GM04504 (cell line): ENCODE measurements around the gene PARP3.
"Not testable (repeated sequence)": the region's sequence is repeated elsewhere in the genome, so short reads cannot be mapped to it uniquely, and the experiment has no call there.

Experiments
- DNase-seq: peaks from one replicate; pipeline ENCODE4 v3.0.0-alpha.2; 2012; ENCODE audit warnings: low read depth

Gene PARP3

DNA sequence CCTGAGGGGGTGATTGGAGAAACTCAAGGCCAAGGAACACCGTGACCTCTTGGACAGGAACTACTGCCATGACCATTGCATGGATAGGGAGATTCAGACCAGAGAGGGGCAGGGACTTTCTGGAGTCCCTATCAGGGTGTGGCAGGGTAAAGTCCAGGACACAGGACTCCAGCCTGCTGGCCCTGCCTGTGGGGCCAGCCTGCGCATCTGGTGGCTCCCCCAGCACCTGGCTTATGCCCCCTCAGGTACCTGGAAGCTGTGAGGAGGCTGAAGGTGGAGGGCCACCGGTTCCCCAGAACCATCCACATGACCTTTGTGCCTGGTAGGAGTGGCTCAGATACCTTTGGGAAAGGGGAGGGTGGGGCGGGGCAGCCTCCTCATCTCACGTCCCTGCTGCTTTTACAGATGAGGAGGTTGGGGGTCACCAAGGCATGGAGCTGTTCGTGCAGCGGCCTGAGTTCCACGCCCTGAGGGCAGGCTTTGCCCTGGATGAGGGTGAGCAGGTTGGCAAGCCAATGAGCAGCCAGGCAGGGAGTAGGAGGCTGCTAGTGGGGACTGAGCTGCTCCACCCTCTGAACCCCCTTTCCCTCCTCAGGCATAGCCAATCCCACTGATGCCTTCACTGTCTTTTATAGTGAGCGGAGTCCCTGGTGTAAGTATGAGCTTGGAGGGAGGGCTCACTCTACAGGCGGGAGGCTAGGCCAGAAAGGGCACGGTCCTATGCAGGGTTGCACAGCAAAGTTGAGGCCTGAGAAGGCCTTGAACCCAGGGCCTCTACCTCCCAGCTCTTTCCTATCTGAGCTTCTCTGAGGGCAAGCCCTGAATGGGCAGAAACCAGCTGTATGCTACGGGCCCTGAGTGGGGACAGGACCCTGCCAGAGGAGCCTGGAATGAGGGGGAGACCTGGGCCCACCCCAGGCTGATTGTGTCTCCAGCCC lies 44.1 kb downstream of the PARP3 start:
- DNase-seq, result no peak

GRCh38 chr3:51987568-51987967 lies 45.4 kb downstream of the PARP3 start:
- no peak for DNase-seq

DNA sequence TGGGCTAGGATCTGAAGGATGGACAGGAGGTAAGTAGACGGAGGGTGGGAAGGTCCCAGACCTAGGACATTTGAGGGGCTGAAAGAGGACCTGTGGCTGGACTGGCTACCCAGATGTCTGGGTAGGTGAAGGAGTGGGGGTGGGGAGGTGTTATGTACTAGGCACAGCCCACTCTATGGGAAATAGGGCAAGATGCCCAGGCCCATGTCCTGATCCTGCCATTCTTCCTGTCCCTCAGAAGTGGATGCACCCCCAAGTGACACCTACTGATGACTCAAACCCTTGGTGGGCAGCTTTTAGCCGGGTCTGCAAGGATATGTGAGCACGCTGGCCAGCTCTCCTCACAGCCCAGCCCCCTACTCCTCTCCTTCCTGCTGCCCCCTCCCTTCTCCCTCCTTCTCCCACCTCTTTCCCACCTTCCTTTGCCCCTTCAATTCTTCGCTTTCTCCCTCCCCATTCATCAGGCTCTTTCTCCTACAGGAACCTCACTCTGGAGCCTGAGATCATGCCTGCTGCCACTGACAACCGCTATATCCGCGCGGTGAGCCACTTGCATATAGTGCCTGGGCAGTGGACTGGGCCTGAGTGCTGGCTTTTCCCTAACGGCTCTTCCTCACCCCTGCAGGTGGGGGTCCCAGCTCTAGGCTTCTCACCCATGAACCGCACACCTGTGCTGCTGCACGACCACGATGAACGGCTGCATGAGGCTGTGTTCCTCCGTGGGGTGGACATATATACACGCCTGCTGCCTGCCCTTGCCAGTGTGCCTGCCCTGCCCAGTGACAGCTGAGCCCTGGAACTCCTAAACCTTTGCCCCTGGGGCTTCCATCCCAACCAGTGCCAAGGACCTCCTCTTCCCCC lies 46.4 kb downstream of the PARP3 start:
- DNase-seq, result no peak

GRCh38 chr3:51990501-51990971 lies 48.4 kb downstream of the PARP3 start:
- DNase-seq, result not testable (repeated sequence)

GRCh38 chr3:51992017-51992682 lies 50.0 kb downstream of the PARP3 start:
- no peak for DNase-seq

- not testable (repeated sequence) for DNase-seq
Measured at GRCh38 chr3:51993657-51994056, 51.5 kb downstream of the PARP3 start.

- no peak for DNase-seq
Measured at GRCh38 chr3:51994530-51994929, 52.4 kb downstream of the PARP3 start.

DNA sequence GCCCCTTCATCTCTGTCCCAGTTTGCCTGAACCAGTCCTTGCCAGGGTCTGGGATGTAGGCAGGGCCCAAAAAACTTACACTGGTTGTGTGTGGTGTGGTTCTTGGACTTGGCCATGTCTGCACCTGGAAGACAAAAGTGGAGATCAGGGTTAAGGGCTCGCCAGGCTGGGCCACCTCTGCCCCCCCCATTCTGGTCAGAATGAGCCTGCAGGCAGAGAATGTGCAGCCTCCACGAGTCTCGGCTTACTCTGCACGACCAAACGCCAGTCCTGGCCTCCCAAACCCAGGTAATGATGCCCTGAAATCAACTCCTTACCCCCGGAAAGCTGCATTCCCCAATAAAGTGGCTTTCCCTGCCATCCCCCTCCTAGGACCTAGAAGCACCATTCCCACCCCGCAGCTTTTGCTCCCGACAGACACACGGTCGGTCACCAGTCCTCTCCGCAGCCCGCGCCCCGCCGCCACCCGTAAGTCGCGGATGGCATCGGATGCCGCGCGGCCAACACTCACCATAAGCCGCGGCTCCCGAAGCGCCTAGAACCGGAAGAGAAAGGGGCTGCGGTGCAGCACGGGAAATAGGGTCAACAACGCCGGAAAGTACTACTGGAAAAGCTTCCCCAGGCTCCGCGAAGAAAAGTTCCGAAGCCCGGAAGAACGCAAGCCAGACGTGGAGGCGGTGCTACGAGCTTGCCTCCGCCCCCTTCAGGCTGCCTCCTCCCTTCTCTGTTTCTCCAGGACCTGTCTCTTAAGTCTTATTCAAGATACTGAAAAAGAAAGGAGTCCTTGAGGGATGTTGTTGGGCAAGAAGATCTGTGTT lies 53.4 kb downstream of the PARP3 start, which contains the start of gene RPL29:
Gene RPL29, minus strand, starts transcription at position 550 of the 818 bp plus-strand sequence. Its CDS starts 434 bp downstream, at position 116.
- DNase-seq, result peak; percentile 89

DNA sequence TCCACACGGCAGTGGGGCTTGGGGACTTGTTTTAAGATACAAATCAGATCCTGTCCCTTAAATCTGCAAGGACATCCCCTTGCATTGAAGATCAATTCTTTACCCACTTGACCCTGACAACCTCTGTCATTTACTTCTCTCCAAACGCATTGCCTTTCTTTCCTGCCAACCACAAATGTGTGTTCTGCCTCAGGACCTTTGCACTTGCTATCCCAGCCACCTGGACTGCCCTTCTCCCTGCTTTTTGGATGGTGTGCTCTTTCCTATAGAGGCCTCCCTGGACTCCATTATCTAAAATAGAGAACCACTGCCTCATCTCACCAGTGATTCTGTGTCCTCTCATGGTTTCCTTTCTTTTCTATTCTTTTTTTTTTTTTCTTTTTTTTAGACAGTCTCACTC lies 55.0 kb downstream of the PARP3 start:
- DNase-seq, result no peak

DNA sequence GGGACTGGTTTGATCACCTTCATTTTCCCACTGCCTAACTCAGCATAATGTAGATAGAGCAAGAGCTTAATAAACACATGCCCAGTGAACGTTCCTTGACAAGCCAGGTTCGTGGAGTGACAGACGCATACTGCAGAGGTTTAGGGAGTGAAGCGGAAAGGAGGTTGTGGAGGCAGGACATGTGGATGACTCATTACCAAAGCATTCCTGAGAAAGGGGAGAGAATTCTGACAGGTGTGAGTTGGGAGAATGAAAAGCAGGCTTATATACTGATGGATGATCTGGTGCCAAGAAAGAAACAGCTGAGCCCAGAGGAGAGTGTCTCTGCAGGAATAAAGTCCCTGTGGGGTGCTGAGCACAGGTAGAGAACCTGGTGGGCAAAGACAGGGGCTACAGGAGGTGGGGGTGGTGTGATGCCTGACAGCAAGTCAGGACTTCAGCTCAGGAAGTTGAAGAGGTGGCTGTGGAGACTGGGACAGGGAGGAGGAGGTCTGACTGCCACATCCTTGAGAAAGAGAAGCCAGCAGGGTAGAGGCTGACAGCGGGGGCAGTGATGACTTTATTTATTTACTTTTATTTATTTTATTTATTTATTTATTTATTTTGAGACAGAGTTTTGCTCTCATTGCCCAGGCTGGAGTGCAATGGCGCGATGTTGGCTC lies 55.9 kb downstream of the PARP3 start:
- no peak for DNase-seq
